CD4-positive, alpha-beta T cell treated with Interleukin-4 for 1 hour (primary cell): Measurements from ENCODE around the gene XXYLT1.
A peak's percentile ranks its signal among the peaks of the same experiment; 100 is the strongest.

ENCODE experiments used
- DNase-seq, 2 donors: peaks; one replicate each; pipeline ENCODE4 v3.0.0-alpha.2; 2020 to 2022

XXYLT1 gene

DNA sequence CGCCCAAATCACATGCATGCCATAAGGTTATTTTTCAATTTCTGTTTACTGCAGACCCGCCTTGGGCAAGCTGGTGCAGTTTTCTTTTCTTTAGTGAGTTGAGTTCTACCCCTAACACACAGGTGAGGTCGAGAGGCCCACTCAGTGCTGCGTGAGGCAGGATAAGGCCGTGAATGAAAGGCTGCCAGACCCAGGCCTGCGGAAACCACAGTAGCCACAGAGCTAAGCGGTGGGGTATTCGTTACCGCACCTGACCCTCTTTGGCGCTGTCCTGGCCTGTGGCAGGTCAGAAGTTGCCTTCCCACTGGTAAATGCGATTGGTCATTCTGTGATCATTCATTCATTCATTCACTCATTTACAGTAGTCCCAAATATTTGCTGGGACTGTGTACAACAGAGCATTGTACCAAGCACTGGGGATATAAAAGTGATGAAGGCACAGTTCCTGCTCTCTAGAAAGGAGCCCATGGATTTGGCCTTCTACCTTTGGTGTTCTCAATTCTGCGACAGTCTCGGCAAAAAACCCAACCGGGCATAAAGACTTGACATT is 144.8 kb downstream of the XXYLT1 start:
- no peak for DNase-seq

DNA sequence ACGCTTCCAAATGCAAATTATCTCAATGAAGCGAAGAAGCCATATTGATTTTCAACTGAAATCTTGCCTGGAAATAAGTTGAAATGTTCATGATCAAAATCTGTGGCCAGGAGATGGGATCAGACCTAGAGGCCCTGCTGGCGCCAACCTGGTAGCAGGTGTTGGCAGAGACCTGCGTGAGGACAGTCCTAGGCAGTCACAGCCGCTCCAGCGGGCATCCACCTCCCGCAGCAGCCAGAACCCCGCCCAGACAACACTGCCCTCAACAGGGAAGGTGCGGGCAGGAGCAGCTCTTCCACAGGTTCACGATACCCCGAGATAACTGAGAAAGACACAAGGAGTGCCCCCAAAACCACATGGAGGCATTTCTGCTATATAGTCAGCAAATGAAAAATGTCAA is 145.3 kb downstream of the XXYLT1 start:
- DNase-seq: no peak

DNA sequence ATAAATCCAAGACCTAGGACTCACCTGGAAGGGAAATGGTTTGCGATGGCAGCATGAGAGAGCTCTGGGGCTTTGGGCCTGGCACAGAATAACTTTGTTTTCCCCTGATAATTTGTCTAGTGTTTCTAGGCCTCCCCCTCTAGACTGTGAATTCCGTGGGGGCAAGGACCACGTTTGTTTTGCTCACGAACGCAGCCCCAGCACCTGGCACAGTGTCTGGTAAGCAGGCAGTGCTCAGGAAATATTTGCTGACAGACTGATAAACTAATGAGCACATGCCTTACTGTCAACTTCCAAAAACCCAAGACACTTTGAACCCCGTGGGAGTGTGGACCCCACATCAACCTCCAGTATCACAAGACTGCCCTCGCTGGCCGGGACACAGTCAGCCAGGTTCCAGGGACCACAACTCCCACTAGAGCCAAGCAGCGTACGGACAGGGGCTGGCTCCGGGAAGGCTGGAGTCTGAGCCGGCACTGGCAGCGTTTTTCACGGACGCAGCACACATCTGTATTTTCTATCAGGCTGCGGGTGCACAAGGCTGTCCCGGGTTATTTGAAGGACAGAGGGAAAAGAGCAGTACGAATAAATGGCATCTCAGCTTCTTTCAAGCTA is 146.5 kb downstream of the XXYLT1 start:
- DNase-seq: no peak

GRCh38 chr3:195123281-195123691 is 147.7 kb downstream of the XXYLT1 start:
- DNase-seq: no peak

DNA sequence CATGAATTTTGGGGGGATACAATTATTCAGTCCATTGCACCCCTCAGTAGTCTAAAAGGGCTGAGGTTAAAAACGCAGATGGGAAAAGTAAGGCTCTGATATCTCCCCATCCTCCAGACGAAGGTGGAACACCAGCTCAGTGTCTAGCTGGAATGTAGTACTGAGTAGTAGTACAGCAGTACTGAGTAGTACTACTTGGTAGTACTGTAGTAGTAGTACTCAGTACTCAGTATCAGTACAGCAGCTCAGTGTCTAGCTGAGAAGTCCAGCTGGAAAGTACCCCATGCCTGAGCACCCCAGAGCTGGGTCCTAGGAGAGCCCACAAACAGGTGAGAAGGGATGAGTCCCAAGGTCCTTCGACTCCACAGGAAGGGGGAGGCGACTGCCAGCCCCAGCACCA is 148.7 kb downstream of the XXYLT1 start:
- DNase-seq: no peak

GRCh38 chr3:195120267-195120601 is 150.7 kb downstream of the XXYLT1 start:
- DNase-seq: no peak

DNA sequence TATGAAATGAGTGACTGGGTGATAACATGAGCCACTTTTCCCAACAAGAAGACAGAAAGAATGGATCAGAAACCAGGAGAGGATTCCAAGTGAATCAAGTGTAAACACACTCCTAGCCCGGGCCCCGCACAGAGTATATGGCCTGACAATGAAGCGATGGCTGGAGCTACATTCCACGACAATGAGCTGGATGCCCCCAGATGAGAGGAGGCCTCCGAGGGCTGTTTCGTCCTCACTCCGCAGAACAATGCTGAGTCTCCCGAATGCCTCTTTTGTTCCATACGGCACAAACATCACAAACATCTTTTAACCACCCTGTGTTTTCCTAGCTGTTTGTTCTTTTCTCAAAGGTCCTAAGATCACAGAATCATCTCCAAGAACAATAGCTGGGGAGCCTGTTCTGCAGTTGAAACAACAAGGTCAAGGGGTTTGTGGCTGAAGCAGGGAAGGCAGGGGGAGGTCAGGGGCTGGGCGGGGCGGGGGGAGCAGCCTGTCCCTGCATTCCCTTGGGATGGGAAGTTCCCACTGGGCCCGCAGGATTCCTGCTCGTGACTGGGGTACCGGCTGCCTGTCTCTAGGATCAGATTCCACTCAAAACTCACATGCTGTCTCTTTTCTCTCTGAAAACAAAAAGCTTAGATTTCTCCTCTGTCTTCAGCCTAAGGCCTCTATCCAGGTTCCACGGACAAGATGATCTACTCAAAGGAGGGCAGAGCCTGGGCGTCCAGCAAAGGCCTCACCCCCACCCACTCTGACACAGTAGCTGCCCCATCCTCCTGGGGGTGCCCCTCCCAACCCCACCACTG is 151.3 kb downstream of the XXYLT1 start:
- no peak for DNase-seq

GRCh38 chr3:195118671-195119070 is 152.3 kb downstream of the XXYLT1 start:
- DNase-seq: no peak

GRCh38 chr3:195117978-195118581 is 152.9 kb downstream of the XXYLT1 start:
- no peak for DNase-seq

DNA sequence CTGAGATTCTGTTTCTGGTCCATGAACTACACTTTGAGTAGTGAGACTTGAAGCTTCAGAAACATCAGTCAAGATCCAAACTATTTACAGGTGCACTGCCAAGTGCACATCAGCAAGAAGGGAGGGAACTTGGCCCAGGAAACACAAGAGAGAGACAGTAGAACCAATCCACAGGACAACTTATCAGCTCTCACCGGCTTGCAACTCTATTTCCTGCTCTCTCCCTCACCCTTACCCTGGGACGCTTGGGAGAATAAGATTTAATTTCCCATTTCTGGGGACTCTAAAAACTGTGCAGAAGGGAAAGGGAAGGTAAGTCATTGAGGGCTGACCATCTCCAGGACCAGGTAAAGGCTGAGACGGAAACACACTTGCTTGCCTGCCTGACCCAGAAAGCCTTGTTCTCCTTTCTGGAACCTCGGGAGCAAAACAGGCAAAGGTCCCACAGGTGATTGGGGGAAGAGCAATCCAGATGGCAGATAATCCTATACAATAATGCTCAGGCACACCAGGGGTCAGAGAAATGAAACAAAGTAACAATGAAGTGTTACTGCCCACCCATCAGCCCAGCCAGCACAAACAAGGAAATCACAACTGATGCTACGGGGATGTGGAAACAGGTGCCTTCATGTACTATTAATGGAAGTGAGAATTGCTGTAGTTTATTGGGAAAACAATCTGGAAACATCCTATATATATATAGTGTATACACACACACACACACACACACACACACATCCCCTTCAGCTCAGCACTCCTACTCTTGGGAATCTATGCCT is 154.4 kb downstream of the XXYLT1 start:
- DNase-seq: no peak

DNA sequence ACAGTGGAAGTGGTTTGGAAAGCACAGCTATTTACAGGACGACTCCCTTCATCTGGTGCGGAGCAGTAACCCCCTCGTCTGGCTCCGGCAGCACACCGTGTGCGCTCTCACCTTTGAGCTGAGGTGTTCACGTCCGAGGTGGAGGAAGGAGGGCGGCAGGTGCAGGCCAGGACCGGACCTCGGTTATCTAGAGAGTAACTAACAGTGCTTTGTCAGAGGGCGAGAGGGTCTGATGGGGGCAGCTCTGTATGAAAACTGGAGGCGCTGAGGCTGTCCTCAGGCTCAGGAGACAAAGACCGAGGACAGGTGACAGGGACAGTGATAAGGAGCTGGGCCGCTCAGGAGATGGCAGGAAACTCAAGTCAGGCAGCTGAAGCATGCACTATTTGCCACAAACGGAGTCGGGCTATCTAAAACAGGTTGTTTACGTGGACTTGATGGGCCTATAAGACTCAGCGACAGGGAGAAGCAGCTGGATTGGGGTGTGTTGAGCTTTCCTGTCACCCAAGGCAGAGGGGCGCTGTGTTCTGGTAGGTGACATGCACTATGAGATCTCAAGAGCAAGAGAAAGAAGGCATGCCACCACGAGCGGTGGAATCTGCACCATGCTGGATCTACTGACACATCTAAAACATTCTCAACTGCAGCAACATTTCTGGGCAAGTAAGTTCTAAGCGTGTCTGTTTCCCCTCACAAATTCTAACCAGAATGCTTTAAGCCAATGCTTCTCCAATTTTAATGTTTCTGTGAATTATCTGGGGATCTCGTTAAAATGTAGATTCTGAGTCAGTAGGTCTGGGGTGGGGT is 155.2 kb downstream of the XXYLT1 start:
- DNase-seq: no peak

DNA sequence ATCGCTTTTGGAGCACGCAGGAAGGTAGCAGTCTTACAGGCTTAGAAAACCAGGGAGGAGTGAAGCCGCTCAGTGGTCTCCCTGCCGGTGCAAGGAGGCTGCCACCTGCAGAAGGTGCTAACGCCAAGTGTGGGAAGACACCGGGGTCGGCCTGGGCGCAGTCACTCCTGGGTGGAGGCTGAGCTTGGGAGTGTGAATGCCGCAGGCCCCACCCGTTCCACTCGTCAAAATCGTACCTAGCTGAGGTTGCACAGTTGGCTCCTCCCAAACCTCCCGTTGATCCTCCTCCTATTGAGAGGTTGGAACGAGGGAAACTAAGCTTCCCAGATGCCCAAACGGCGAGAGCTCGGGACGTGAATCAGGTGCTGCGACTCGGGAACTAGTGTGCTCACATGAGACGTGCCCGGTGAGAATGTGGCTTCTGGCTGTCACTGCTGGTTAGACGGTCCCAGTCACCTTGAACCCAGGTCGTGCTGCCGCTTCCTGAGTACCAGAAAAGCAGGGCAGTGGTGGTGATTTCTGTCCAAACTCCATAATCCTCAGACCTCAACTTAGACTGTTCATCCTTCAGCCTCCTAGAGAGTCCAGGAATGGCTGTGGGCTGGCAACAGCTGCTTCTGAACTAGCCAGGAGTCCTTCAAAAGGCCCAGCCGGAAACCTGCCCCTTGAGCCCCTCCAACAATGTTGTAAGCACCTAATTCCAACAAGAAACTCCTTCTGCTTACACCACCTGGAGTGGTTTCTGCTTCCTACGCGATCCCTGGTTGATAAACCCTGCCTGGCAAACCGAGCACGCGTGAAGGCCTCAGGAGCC is 156.0 kb downstream of the XXYLT1 start:
- DNase-seq: no peak

DNA sequence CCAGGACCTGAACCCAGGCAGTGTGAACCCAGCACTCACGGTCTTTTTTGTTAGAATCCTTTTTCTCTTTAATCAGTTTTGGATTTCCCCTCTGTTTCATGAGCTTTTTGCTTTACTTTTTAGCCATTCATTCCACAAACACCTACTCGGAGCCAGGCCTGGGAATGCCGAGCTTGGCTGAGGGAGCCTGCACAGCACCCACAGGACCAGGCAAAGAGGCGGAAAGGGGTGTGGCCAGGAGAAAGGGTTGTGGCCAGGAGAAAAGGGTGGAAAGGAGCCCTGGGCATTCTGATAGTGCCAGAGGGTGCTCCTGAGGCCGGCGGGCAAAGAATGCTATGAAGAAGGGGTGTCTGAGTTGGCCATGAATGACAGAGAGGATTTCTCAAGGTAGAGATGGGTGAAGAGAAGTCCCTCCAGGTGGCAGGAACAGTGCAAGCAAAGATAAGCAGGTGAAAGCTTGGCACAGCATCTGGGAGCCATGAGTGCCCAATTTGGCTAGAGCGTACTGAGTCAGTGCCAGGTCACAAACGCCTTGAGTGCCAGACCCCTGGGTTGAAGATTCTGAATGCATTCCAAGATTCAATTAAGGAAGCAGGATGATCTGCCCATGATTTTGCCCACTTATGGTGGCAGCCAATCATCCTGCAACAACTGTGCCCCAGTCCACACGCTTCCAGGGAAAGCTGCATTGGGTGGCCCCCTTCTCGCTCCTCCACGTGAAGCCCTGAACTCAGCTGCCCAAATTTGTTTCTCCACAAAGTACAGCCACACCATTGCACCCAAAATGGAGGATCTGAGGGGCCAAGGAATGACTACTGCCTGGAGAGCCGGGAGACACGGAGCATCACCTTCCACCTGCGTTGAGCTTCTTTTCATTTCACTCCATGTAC is 157.2 kb downstream of the XXYLT1 start:
- DNase-seq: no peak

DNA sequence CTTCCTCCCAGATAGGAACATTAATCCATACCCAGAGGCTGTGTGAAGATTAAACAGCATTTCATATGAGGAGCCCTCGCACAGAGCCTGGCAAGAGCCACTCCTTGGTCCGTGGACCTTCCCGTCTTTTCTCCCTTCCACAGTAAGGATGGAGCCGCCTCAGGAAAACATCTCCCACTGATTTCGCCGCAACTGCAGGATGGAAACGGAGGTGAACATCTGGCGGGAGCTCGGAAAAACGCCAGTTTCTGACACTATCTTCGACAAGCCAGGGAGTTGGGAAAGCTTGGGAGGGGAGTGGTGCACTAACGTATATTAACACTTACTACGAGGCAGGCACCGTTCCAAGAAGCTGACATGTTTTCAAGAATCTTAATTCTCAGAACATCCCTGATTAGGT is 157.9 kb downstream of the XXYLT1 start:
- DNase-seq: no peak

DNA sequence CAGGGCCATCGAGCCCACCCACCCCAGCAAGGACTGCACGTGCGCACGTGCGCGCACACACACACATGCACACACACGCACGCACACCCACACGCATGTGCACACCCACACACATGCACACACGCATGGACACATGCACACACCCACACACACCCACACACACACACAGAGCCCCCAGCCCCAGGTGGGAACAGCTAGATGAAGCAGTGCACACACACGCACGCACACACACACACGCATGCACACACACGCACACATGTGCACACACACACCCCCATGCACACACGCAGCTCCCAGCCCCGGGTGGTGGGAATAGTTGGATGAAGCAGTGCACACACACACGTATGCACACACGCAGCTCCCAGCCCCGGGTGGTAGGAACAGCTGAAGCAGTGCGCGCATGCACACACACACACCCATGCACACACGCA is 158.6 kb downstream of the XXYLT1 start:
- DNase-seq: no peak

- DNase-seq: no peak
Observed at GRCh38 chr3:195111766-195112165, 159.2 kb downstream of the XXYLT1 start.

DNA sequence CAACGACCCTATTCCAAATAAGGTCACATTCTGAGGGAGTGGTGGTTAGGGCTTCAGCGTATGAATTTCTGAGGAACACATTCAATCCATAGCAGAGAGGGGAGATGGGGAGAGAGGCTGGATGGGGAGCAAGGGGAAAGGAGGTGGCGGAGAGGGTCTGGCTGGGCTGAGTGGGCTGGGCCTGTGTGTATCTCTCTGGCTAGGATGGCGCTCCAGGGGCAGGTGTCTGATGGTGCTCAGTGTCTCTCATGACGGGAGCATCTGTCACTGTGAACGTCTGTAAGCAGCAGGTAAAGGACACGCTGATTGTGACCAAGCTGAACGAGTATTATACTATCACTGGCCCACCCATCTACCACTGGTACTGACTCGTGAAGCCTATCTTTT is 159.6 kb downstream of the XXYLT1 start:
- DNase-seq: no peak

GRCh38 chr3:195110647-195111318 is 160.2 kb downstream of the XXYLT1 start:
- peak in 1 of 2 donors; percentile 26 for DNase-seq

DNA sequence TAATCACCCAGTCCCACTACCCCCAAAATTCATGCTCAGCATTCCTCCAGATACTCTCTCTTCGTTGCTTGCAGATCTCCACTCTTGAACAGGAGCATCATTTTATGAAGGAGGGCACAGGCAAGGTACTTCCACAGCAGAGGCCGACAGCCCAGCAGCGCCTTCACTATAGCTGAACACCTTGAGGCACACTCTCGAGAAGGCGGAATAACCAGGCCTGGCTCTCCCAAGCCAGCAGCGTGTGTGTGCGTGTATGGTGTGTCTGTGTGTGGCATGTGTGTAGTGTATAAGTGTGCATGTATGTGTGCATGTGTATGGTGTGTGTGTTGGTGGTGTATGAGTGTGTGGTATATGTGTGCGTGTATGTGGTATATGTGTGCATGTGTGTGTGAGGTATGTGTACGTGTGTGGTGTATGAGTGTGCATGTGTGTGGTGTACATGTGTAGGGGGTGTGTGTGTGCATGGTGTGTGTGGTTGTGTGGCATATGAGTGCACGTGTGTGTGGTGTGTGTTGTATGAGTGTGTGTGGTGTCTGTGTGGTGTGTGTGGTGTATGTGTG is 161.8 kb downstream of the XXYLT1 start:
- no peak for DNase-seq
